GM18519 (cell line): ENCODE measurements around the gene CAMK2B.

ENCODE experiments used
- ATAC-seq: cut with Tn5 transposase; IDR thresholded peaks from one replicate; pipeline ENCODE4 v1.9.1; 2021; ENCODE audit warnings: mild to moderate bottlenecking, moderate library complexity; ENCODE audit not compliant: unreplicated experiment, low FRiP score

Gene CAMK2B

GRCh38 chr7:44325201-44325671 is at the start of gene CAMK2B:
TSS of gene CAMK2B (minus strand) at chr7:44325594. CDS start at chr7:44325421, 173 bp downstream.
- no peak for ATAC-seq

GRCh38 chr7:44374007-44374763 is 48.8 kb upstream of the CAMK2B start:
- no peak for ATAC-seq

- no peak for ATAC-seq
These were observed 48.0 kb upstream of the CAMK2B start for GRCh38 chr7:44373418-44373740.

GRCh38 chr7:44372560-44373417 is 47.4 kb upstream of the CAMK2B start:
- no peak for ATAC-seq

DNA sequence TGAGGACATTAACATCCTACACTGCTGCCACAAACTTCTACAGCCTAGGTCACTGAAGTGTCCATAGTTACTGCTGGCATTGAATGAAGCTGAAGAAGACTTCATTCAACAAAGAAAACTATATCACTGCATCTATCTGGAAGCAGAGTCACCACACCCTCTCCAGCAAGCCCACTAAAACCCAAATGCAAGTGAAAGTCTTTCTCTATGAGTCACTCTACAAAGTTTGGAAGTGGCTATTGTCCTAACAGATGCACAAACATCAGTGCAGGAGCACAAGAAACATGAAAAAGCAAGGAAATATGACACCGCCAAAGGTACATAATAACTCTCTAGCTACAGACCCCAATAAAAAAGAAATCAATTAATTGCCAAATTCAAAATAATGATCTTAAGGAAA is 43.5 kb upstream of the CAMK2B start:
- no peak for ATAC-seq

DNA sequence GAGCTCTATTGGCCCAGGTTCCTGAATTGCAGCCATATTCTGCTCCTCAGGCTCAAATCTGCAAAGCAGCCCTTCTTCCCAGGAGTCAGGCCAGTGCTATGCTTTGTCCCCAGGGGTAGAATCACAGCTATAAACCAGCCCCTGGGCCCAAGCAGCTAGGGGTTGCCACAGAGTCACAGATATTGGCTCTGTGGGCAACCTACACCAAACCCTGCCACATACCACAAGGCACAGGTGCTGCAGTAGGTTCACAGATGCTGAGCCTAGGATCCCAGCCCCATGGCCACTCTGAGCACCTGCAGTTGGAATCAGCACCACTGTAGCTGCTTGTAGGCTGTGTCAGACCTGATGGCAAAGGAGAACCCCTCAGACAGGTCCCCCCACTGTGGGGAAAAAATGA is 43.1 kb upstream of the CAMK2B start:
- no peak for ATAC-seq

DNA sequence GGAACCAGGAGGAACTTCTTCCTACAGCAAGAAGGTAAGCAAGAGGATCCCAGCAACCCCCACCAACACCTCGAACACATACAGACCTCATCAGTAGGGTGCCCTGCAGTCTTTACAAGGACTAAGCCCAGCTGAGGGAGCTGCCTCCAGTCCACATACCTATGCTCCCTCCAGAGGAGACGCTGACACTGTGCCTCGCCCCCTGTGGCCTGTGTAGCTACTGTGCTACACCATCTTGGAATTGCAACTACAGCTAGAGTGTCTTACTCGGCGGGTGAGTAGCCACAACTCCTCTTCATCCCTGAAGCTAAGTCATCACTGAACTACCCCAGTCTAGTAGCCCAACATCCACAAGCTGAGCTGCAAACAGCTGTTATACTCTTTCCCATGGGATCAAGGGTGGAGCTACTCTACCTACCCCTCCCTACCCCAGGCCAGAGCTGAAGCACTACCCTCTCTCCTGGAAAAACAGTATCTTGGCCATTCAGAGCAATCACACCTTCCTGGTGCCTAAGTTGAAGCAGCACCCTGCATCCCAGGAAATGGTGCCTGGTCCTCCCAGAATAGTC is 42.2 kb upstream of the CAMK2B start:
- ATAC-seq = no peak

DNA sequence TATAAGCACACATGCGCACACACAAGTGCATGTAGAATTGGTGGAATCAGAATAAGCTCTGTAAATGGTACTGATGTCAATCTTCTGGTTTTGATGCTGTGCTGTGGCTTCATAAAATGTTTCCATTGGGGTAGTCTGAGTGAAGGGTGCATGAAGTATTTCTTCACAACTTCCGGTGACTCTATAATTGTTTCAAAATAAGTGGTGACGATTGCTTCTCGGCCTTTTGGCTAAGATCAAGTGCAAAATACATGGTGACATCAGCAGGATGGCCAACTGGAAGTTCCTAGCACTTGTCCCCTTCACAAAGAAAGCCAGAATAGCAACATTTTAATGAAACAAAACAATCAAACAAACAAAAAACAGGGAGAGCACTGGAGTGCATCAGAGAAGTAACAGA is 41.6 kb upstream of the CAMK2B start:
- ATAC-seq = no peak

- no peak for ATAC-seq
These were observed 28.3 kb upstream of the CAMK2B start for GRCh38 chr7:44353668-44354067.

DNA sequence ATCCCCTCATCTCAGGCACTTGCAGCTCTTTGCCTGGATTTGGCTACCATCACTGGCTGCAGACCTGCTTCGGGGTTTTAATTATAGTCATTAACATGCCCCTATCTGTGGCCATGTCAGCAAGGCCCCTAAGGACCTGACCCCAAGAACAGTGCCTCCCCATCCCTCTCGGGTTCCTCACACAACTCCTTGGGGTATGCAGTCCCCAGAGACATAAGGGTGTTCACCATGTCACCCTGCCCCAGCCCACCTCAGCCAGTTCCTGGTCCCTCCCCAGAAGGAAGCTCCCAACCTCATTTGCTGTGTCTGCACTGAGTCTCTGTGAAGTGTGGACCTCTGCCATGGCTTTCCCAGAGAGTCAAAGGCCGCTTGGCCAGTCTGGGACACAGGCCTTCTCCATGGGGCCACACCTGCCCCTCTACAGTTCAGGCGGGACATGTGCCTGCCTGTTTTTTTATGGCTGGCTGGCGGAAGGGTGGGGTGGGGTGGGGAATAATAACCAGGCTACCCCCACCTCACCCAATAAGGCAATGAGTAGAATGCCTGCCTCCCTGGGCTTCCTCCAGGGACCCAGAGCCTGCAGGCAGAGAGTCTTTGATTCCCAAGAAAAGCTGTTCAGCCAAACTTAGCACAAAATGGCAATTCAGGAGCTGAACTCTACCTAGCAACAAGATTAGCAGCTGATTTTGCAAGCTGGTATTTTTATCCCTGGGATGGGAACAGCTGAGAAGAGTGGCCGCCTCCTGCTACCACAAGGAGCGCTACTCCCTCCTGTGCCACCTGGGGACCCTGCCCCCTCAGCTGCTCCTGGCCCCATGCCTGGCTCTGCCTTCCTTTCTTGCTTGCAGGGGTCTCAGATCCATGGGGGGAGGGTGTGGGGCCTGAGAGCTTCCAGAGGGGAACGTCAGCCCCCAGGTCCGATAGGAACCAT is 23.7 kb upstream of the CAMK2B start:
- ATAC-seq = no peak

DNA sequence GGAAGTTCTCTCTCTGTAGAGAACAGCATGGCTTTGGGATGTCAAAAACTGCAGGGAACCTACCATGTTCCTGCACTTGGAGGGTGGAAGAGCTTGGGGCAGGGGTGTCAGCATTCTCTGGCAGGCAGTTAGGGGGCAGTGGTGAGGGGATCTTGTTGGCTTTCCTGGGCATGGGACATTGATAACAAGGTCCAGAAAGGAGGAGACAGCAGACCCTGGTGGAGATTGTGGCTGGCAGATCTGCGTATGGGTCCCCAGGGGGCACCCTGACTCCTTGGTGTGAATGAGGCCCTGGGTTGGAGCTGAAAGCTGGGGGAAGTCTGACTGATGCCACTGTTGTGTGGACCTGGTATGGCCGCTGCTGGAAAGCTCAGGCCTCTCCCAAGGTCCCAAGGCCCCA is 22.9 kb upstream of the CAMK2B start:
- no peak for ATAC-seq

GRCh38 chr7:44347546-44348114 is 22.2 kb upstream of the CAMK2B start:
- ATAC-seq = no peak

- ATAC-seq = no peak
These were observed 20.7 kb upstream of the CAMK2B start for GRCh38 chr7:44346063-44346462.

- no peak for ATAC-seq
These were observed 16.0 kb upstream of the CAMK2B start for GRCh38 chr7:44341401-44341800.

GRCh38 chr7:44338600-44338999 is 13.2 kb upstream of the CAMK2B start:
- no peak for ATAC-seq

- no peak for ATAC-seq
These were observed 11.1 kb upstream of the CAMK2B start for GRCh38 chr7:44336491-44336890.

DNA sequence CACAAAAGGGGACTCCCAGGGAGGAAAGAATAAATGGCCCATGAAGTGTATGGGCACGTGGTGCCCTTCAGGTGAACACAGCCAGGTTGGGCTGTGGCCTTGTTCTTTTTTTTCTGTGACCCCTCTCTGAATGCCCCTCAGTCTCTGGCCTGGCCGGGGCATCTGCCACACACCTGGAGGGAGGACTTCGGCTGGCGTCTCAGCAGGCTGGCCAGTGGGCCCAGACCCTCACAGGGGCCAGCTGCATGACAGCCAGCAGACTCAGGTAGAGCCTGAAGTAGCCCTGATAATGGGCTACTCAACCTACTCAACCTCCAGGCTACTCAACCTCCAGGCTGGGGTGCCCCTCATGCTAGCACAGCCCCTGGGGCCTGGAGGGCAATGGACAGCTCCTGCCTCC is 9.8 kb upstream of the CAMK2B start:
- no peak for ATAC-seq

DNA sequence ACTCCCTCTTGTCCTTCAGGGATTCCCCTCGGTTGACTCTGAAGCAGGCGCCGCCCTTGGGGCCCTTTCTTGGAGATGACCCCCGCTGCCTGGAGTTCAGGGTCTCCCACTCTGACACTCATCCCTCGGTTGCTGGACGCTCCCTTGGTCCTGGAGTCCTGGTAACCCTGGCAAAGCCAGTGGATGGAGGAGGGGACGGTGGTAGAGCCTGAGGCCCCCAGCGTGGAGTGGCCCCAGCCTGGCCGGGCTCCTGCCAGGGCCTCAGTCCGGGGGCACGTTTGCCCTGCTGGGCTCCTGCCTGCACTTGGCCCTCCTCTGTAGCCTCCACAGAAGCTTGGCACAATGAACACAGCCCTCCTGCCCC is 9.3 kb upstream of the CAMK2B start:
- no peak for ATAC-seq

DNA sequence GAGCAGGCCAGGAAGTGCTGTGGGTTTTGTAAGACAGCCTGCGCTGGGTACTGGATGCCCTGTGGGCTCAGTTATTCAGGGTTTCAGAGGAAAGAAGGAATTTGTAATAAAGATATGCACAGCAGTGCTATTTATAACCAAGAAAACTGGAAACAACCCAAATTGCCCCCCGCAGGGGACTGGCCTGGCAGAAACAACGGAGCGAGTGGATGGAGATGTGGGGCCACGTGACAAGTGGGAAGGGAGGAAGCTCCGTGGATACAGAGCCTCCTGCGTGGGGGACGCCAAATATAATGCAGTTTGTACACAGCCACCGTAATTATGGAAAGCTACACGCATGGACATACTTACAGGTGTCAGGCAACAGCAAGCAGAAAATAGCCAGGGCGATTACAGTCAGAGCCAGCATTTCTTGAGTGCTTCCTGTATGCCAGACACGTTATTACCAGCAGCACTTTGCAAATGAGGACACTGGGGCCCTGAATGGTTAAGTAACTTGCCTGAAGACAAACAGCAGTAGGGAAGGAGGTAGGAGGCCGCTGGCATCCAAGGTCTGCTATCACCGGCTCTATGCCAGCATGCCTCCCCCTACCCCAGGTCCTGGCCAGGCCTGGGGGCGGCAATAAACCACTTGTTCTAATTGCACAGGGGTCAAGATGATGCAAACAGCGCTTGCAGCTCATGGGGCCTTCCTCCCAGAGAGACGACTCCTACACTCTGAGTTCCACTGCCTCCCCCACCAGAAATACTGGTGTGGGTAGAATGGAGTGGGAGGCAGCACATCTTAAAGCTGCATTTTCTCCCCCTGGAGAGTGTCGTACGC is 8.7 kb upstream of the CAMK2B start:
- no peak for ATAC-seq
